GM12892 (cell line): Measurements from ENCODE around the gene TBCC.

Experiments
- POLR2A ChIP-seq: IDR thresholded peaks from 2 replicates; pipeline ENCODE4 v1.6.1; 2011; ENCODE audit warnings: low read depth, low read length, control low read depth
- POLR2AphosphoS5 ChIP-seq: IDR thresholded peaks from 2 replicates; pipeline ENCODE4 v1.6.1; 2011; ENCODE audit warnings: low read depth, low read length, control low read depth

- no peak for TF ChIP-seq POLR2A
- TF ChIP-seq POLR2AphosphoS5: no peak
Observed at GRCh38 chr6:42762950-42763349, 17.0 kb upstream of the TBCC start.
